NB4 (cell line): ENCODE results near the gene OGFOD2.

Experiments
- DNase-seq: peaks from one replicate; pipeline ENCODE4 v3.0.0; 2010; ENCODE audit warnings: low read depth
- H3K4me3 ChIP-seq: one replicate; pipeline ENCODE4 v1.5.1; 2011; ENCODE audit warnings: mild to moderate bottlenecking, low read depth, low read length, moderate library complexity
- MYC ChIP-seq: IDR thresholded peaks from 2 replicates; pipeline ENCODE4 v1.6.1; 2011; ENCODE audit warnings: low read depth, low read length
- POLR2A ChIP-seq: IDR thresholded peaks from 2 replicates; pipeline ENCODE4 v1.6.1; 2011; ENCODE audit warnings: mild to moderate bottlenecking; ENCODE audit not compliant: insufficient read length; ENCODE audit errors: extremely low read depth
- TF ChIP-seq, protein P1 (sequence below): IDR thresholded peaks from 2 replicates; pipeline ENCODE4 v1.6.1; 2011; ENCODE audit warnings: low read depth, low read length
- TF ChIP-seq, protein P2 (sequence below): IDR thresholded peaks from one replicate; pipeline ENCODE4 v1.5.1; 2012; ENCODE audit warnings: low read depth, low read length

OGFOD2 gene

DNA sequence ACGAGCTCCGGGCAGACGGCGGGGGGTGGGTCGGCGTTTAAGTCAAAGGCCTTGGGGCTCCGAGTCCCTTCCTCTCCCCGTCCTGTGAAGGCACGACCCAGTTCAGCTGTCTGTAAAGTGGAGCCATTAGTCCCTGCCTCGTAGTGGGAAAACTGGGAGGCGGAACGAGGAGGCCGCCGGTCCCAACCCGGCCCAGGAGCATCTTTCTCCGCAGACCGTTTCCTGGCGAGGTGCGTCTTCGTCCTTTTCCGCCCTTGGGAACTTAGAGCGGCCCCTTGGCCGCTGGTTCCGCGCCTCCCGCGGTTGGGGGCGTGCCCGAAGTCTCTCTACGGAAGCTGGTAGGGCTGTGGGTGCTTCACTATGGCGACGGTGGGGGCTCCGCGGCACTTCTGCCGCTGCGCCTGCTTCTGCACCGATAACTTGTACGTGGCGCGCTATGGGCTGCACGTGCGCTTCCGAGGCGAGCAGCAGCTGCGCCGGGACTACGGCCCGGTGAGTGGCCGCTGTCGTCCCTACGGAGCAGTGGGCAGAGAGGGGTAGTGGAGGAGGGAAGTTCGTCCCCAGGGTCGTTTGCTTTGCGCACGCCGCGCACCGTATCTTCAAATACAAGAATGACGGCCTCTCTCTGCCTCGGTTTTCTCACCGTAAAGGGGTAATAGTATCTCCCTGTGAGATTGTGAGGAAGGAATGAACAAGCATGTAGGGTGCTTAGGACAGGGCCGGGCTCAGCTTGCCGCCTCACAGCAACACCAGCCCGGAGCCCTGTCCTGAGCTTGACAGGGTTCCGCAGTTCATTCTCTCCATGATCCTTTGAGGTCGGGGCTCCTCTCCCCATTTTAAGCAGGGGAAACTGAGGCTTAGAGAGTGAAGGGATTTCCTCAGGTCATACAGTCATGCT, at the start of gene OGFOD2:
Gene OGFOD2 (plus strand): TSS at position 353 of the 898 bp plus-strand sequence. CDS start 8 bp downstream, at position 361.
- peak; percentile 71 for TF ChIP-seq POLR2A
- TF ChIP-seq, protein P1, sequence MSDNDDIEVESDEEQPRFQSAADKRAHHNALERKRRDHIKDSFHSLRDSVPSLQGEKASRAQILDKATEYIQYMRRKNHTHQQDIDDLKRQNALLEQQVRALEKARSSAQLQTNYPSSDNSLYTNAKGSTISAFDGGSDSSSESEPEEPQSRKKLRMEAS = peak; percentile 92
- peak; percentile 92 for TF ChIP-seq MYC
- TF ChIP-seq, protein P2, sequence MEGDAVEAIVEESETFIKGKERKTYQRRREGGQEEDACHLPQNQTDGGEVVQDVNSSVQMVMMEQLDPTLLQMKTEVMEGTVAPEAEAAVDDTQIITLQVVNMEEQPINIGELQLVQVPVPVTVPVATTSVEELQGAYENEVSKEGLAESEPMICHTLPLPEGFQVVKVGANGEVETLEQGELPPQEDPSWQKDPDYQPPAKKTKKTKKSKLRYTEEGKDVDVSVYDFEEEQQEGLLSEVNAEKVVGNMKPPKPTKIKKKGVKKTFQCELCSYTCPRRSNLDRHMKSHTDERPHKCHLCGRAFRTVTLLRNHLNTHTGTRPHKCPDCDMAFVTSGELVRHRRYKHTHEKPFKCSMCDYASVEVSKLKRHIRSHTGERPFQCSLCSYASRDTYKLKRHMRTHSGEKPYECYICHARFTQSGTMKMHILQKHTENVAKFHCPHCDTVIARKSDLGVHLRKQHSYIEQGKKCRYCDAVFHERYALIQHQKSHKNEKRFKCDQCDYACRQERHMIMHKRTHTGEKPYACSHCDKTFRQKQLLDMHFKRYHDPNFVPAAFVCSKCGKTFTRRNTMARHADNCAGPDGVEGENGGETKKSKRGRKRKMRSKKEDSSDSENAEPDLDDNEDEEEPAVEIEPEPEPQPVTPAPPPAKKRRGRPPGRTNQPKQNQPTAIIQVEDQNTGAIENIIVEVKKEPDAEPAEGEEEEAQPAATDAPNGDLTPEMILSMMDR = no peak
- peak within 1 kb of the TSS; percentile 87 for H3K4me3 ChIP-seq
- DNase-seq = peak; percentile 97

DNA sequence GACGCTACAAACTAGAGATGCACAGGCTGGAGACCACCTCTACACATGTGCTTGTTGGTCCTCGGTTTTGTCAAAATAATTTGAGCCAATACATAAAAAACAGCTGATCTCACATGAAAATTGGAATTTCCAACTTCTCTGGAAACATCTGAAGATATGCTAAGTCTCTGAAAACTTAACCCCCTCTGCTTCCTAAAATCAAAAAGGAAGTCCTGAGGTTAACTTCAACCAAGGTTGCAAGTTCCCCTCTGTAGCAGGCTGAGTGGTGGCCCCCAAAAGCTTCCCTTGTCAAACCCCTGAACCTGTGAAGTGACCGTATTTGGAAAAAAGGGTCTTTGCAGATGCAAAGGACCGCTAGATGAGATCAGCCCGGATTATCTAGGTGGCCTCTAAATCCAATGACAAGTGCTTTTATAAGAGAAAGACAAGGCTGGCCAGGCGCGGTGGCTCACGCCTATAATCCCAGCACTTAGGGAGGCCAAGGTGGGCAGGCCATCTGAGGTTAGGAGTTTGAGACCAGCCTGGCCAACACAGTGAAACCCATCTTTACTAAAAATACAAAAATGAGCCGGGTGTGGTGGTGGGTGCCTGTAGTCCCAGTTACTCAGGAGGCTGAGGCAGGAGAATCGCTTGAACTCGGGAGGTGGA, 47.2 kb upstream of the OGFOD2 start:
- no peak overlapping the region for H3K4me3 ChIP-seq
- TF ChIP-seq, protein P2 = no peak
- no peak for TF ChIP-seq MYC
- TF ChIP-seq, protein P1 = no peak
- no peak for TF ChIP-seq POLR2A
- no peak for DNase-seq

DNA sequence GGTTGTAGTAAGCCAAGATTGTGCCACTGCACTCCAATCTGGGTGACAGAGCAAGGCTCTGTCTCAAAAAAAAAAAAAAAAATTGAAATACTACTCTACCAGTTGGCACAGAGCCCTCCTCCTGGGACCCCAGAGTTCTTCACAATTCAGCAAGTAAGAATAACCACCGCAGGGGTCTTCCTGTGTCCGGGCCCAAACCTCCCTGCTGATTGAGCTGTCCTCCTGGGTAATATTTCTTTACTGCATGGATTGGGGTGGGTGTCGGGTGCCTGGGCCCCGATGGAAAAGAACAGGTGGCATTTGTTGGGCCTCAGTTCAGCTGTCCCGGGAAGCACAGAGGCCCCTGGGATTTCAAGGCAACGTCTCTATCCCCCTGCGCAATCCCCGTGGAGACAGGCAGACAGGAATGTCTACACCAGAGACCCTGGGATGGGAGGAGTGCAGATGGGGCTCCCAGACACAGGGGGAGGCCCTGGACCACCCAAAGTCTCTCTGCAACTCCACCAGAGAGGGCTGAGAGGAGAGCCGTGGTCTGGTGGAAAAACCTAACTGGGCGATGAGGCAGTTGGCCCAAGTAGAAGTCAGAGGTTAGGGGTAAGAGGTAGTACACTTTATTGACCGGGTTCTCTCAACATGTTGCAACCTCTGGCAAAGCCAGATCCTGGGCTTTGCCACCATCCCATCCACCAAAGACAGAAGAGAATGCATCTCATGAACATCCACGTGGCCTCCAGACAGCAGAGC, 46.5 kb upstream of the OGFOD2 start:
- H3K4me3 ChIP-seq = no peak overlapping the region
- DNase-seq = no peak
- TF ChIP-seq, protein P2 = no peak
- TF ChIP-seq MYC (no peak), POLR2A (no peak)
- TF ChIP-seq, protein P1 = no peak

DNA sequence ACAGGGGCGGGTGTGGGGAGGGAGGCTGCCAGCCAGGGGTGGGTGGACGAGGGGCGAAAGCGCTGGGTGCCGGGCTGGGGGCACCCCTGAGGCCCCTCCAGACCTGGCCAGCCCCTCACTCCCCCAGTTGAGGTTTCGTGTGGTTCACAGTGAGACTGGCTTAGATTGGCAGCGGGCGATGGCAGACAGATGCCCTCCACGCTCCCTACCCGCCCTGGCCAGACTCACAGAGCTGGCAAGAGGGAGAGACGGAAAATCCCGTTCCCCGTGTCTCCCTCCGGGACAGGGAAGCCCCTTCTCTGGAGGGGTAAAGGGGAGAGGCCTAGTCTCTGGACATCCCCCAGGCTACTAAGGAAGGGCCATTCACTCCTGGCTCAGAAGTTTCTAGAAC, 45.9 kb upstream of the OGFOD2 start:
- H3K4me3 ChIP-seq = no peak overlapping the region
- TF ChIP-seq, protein P2 = no peak
- TF ChIP-seq MYC = no peak
- TF ChIP-seq POLR2A = no peak
- TF ChIP-seq, protein P1 = no peak
- DNase-seq = no peak

DNA sequence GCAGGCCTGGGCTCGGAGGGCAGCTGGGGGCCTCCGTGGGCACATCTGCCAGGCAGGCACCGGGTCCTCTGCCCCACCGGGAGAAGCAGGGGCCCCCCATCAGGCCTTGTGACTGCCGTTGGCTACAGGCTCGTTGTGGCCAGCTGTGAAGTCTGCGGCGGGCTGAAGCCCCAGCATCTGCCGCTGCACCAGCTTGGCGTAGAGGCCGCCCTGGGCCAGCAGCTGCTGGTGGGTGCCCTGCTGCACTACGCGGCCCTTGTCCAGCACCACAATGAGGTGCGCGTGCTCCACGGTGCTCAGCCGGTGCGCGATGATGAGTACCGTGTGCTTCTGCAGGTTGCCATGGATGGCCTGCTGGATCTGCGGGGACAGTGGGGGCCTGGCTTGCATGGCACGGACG, 45.2 kb upstream of the OGFOD2 start:
- no peak overlapping the region for H3K4me3 ChIP-seq
- DNase-seq = no peak
- TF ChIP-seq, protein P1 = no peak
- TF ChIP-seq, protein P2 = no peak
- TF ChIP-seq POLR2A = no peak
- TF ChIP-seq MYC = no peak
